Spinal cord (tissue), 10 donors: ENCODE measurements around the gene COL24A1. TPM values are rescaled to one million over a fixed set of nuclear protein-coding genes. Genes with fewer than 3 reads are reported as not detected.

Experiments
- DNase-seq, 6 donors: peaks; one replicate each; pipeline versions ENCODE4 v3.0.0 to v3.0.0-alpha.2; 2013 to 2015; ENCODE audit warnings: low spot score in 6 of 6, low read depth in 4 of 6
- H3K27ac ChIP-seq: one replicate; pipeline ENCODE4 v1.5.1; 2013; ENCODE audit warnings: low read depth, low read length, control low read depth
- H3K27me3 ChIP-seq: one replicate; pipeline ENCODE4 v1.6.1; 2013; ENCODE audit warnings: low read length; ENCODE audit not compliant: control insufficient read depth, insufficient read depth
- H3K36me3 ChIP-seq: one replicate; pipeline ENCODE4 v1.6.1; 2013; ENCODE audit warnings: low read length; ENCODE audit not compliant: control insufficient read depth, insufficient read depth
- H3K4me1 ChIP-seq: one replicate; pipeline ENCODE4 v1.6.1; 2013; ENCODE audit warnings: low read length; ENCODE audit not compliant: control insufficient read depth, insufficient read depth
- H3K4me3 ChIP-seq: one replicate; pipeline ENCODE4 v1.5.1; 2013; ENCODE audit warnings: low read depth, low read length, control low read depth
- H3K9me3 ChIP-seq: one replicate; pipeline ENCODE4 v1.6.1; 2013; ENCODE audit warnings: low read length; ENCODE audit not compliant: control insufficient read depth, insufficient read depth
- WGBS: methylation state at CpG from one replicate; pipeline ENCODE4 v1.1.5; 2013; ENCODE audit warnings: missing lambda C conversion rate; ENCODE audit not compliant: insufficient coverage; 5-methylcytosine and 5-hydroxymethylcytosine counted together
- polyA plus RNA-seq, 2 donors: library from polyadenylated mRNA; unstranded; fragments of 120-200 nt; gene quantifications; one replicate each; pipeline ENCODE4 v1.2.1, GENCODE V29; 2013; ENCODE audit not compliant: insufficient read length in 2 of 2
- total RNA-seq, 2 donors: library from RNA; depleted of rRNA in 1 of 2; stranded (reverse); fragments of 120-200 nt in 1 of 2; fragments of >200 nt in 1 of 2; gene quantifications; one replicate each; pipeline versions ENCODE4 v1.2.3 to v1.2.4, GENCODE V29; 2013 to 2014
- donor health status: healthy.

The COL24A1 gene
- total and polyA plus RNA-seq, 4 donors: 1.2 to 1.8 (median 1.5) TPM

DNA sequence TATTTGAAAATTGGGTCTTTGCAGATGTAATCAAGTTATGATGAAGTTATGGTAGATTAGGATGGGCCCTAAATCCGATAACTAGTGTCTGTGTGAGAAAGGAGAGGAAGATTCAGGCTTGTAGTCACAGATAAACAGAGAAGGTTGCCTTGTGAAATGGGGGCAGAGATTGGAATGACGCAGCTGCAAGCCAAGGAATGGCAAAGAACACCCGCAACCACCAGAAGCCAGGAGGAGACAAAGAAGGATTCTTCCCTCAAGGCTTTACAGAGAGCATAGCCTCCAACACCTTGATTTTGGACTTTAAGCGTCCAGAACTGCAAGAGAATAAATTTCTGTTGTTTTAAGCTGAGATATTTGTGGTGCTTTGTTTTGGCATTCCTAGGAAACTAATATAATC lies 35.4 kb upstream of the COL24A1 start:
- Histone ChIP-seq H3K36me3 (no peaks in the 10 kb centered on the region), H3K27ac (no peak overlapping the region), H3K27me3 (peaks cover 4% of the 10 kb centered on the region), H3K9me3 (no peaks in the 10 kb centered on the region), H3K4me3 (no peak overlapping the region), H3K4me1 (no peaks in the 10 kb centered on the region)
- 94% methylated on average over 3 of the region's 4 CpGs for WGBS
- no peak for DNase-seq

DNA sequence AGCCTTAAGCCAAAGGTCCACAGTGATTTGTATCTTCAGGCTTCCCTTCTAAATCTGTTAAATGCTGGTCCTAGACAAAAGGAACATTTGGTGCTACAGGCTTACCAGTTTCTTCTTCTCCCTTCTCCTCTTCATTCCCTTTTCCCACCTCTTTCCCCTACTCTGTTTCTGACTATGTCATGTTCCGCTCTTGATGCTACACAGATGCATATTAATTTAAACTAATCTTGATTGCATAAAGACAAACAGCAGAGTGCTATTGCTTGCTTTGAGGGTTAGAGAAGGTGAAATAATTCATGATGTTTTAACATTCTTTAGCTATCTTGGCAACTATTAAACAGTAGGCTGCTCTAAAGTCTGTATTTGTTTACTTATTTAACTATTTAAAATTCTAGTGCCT lies 34.3 kb upstream of the COL24A1 start:
- no CpG with 5 or more reads among the region's 1 CpG for WGBS
- no peaks in the 10 kb centered on the region for H3K36me3 ChIP-seq
- H3K27me3 ChIP-seq: peaks cover 4% of the 10 kb centered on the region
- H3K4me3 ChIP-seq: no peak overlapping the region
- H3K9me3 ChIP-seq: no peaks in the 10 kb centered on the region
- no peak overlapping the region for H3K27ac ChIP-seq
- no peak for DNase-seq
- H3K4me1 ChIP-seq: no peaks in the 10 kb centered on the region

DNA sequence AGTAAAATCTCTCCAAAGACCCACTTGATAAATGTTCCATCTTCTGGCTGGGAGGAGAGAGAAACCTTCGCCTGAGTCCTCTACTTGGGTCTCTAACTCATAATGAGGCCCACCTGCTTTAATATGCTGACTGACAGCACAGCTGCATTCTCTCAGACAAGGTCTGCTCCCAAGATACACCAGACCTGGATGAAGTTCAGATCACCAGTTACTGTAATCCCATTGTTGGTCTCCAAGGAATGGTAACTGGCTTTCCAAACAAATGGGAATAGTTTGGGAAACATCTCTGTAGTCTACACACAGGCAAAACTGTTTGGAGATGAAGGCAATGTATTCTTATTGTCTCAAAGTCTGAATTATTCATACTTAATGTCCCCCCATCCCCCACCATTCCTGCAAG lies 27.9 kb upstream of the COL24A1 start:
- DNase-seq: no peak
- no peak overlapping the region for H3K27ac ChIP-seq
- H3K4me1 ChIP-seq: no peaks in the 10 kb centered on the region
- no peak overlapping the region for H3K4me3 ChIP-seq
- no peaks in the 10 kb centered on the region for H3K36me3 ChIP-seq
- no CpG with 5 or more reads among the region's 1 CpG for WGBS
- H3K9me3 ChIP-seq: no peaks in the 10 kb centered on the region
- H3K27me3 ChIP-seq: no peaks in the 10 kb centered on the region

DNA sequence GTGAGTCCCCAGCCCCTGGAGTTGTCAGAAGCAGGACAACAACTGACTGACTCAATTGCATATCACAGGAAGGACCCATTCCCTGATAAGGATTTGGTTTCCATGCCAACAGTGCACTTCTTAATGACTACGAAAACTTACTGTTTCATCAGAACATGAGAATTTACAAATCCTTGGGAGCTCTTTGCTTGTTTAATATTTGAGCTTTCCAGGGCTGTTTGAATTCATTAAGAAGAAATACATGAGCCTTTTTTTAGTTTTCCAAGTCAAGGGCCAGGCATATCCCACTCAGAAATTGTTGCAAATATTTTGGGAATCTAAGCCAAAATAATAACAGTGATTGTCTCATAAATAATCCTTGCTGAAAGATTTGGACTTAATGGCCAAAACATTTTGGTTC lies 27.2 kb upstream of the COL24A1 start:
- no peaks in the 10 kb centered on the region for H3K9me3 ChIP-seq
- no peak overlapping the region for H3K27ac ChIP-seq
- no peak for DNase-seq
- no peak overlapping the region for H3K4me3 ChIP-seq
- WGBS: no CpG with 5 or more reads among the region's 1 CpG
- no peaks in the 10 kb centered on the region for H3K4me1 ChIP-seq
- H3K27me3 ChIP-seq: no peaks in the 10 kb centered on the region
- no peaks in the 10 kb centered on the region for H3K36me3 ChIP-seq

DNA sequence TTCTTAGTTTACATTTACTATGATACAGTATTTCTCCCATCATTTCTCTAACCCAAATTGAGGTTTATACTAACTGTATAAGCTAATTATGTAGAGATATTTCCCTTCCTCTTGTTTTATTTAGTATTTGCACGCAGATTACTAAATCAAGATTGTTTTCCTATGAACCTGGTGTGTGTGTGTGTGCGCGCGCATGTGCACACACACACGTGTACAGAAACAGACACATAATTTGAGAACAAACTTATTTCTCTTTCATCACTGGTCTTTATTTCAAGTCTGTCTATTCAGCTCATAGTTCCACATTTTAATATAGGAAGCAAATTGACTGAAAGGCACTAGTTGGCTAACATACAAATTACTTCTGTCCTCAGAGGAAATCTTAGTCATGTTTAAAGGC lies 19.7 kb upstream of the COL24A1 start:
- no peak overlapping the region for H3K27ac ChIP-seq
- no peak overlapping the region for H3K4me3 ChIP-seq
- no peaks in the 10 kb centered on the region for H3K4me1 ChIP-seq
- H3K36me3 ChIP-seq: no peaks in the 10 kb centered on the region
- no peaks in the 10 kb centered on the region for H3K9me3 ChIP-seq
- no peak for DNase-seq
- H3K27me3 ChIP-seq: no peaks in the 10 kb centered on the region
- no CpG with 5 or more reads among the region's 5 CpGs for WGBS

DNA sequence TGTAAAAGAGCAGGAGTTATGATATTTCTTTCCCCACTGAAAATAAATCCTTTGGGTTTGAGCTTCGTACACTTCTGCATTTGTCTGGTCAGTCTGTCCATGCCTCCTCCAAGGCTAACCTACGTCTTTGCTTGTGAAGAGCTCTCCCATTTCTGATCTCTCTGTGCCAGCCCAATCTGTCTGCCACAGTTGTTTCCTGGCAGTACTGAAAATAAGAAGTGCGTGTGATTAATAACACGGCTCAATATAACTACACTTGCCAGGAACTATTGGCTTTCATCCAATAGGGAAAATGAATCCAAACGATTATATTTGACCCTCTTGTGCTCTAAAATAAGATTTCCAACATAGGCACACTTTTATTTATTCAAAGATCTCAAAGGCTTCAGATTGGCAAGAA lies 19.2 kb upstream of the COL24A1 start:
- H3K27ac ChIP-seq: no peak overlapping the region
- H3K27me3 ChIP-seq: no peaks in the 10 kb centered on the region
- H3K9me3 ChIP-seq: no peaks in the 10 kb centered on the region
- WGBS: 50% methylated on average over 1 of the region's 5 CpGs
- peak in 2 of 6 donors; percentile 35 to 42 for DNase-seq
- no peak overlapping the region for H3K4me3 ChIP-seq
- no peaks in the 10 kb centered on the region for H3K4me1 ChIP-seq
- H3K36me3 ChIP-seq: no peaks in the 10 kb centered on the region

DNA sequence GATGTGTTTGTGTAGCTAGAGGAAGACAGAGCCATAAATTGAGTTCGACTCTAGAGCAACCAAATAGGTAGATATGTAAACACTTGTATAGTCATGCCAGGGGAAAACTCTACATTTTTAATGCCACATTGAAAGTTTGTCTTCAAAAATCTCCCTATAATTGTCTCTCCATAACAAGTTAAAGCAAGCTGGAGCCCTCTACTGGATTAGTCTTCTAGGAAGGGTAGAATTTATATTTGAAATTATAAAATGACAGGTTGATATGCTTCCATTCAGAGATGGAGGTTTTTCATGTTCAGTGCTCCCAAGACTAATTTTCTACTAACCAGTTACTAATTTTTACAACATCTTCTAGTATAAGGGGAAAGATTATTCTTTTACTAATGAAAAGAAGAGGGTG lies 13.1 kb upstream of the COL24A1 start:
- Histone ChIP-seq H3K9me3 (no peaks in the 10 kb centered on the region), H3K4me1 (no peaks in the 10 kb centered on the region), H3K27ac (no peak overlapping the region), H3K36me3 (no peaks in the 10 kb centered on the region), H3K27me3 (no peaks in the 10 kb centered on the region), H3K4me3 (no peak overlapping the region)
- WGBS: no CpG with 5 or more reads among the region's 1 CpG
- no peak for DNase-seq

DNA sequence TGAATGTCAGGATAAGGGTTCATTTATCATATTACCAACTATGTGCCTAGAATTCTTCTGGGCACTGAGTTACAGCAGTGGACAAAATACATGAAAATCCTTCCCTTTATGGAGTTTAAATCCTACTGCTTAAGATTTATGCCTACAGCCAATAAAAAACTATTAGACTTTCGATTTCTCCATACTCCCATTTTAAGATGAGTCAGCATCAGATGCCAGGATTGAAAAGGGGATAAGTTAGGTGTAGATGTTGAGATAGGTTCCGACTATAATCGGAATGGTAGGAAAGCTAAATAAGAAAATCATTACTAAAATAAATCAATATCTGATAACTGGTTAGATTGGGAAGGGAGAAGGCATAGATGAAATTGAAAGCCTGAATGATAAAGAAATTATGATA lies 3.2 kb upstream of the COL24A1 start:
- H3K4me3 ChIP-seq: no peak overlapping the region
- no peak overlapping the region for H3K27ac ChIP-seq
- DNase-seq: no peak
- WGBS: no CpG with 5 or more reads among the region's 3 CpGs
- no peaks in the 10 kb centered on the region for H3K36me3 ChIP-seq
- H3K4me1 ChIP-seq: peaks cover 21% of the 10 kb centered on the region
- peaks cover 17% of the 10 kb centered on the region for H3K27me3 ChIP-seq
- H3K9me3 ChIP-seq: no peaks in the 10 kb centered on the region

DNA sequence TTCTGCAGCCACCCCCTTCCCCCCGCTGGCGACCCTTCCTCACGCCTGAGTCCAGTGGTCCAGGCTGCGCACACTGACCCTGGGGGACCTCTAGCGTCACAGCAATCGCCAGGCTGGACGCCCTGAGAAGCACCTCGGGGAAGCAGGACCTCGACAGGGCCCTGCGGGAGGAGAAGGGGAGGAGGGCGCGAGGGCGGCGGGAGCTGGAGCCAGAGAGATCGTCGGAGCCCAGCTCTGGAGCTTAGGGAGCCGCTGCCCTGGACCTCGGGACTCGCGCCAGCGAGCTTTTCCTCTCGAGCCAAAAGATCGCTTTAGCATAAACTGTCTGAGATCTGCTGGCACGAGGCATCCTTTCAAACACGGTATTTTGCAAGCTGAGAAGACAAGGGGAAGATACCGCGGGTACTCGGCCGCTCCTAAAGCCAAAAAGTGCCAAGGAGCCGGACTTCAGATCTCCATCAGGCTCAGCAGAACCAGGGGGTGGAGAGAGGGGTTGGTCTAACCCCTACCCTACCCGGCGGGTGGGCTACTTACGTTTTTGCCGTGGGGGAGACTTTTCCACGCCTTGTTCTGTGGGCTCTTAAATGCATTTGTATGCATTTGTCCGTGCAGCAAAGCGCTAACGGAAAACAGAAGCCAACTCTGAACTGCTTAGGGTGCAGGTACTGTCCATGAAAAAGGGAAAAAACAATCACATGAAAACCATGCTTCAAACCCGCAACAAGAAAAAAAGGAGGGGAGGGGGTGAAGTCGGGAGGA lies 586 bp downstream of the COL24A1 start:
- H3K4me3 ChIP-seq: peak overlapping the region; percentile 53
- H3K9me3 ChIP-seq: no peaks in the 10 kb centered on the region
- no peaks in the 10 kb centered on the region for H3K36me3 ChIP-seq
- peak in 2 of 6 donors; percentile 60 to 67 for DNase-seq
- WGBS: 0% methylated on average over 35 of the region's 40 CpGs
- H3K4me1 ChIP-seq: peaks cover 24% of the 10 kb centered on the region
- no peak overlapping the region for H3K27ac ChIP-seq
- H3K27me3 ChIP-seq: peaks cover 24% of the 10 kb centered on the region

DNA sequence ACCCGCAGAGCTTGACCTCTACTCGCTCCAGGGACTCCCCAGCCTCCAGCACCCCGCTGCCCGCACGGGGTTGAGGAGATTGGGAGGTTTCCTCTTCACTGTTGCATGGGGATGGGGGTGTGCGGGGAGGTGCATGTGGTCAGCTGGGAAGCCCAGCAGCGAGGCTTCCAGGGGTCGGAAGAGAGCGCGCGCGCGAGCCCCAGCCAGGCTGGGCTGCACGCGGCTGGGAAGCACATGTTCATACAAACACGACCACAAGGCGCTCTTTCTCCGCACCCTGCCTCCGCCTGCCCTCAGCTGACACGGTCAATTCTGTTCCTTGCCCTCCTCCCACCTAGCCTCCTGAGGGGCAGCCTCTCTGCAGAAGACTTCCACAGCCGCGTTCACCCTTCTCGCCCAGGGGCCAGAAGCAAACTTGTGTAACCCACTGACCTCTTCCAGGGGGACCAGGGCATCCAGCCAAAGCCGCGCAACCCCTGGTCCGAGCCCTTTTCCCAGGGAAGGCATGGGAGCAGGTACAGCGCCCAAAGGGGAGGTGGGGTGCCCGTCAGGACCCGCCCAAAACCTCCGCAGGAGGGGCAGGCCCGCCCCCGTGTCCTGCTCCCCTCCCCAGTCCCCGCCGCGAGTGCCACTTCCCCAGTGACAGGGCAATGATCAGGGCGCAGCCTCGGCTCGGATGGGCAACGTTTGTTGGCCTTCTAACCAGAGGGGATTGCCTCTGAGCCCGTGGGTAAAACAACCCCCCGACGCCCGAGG lies 1.3 kb downstream of the COL24A1 start:
- H3K4me1 ChIP-seq: peaks cover 24% of the 10 kb centered on the region
- H3K36me3 ChIP-seq: no peaks in the 10 kb centered on the region
- WGBS: 1% methylated on average over 40 of the region's 43 CpGs
- no peak overlapping the region for H3K27ac ChIP-seq
- H3K4me3 ChIP-seq: peak overlapping the region; percentile 53
- DNase-seq: peak in 2 of 6 donors; percentile 41 to 44
- H3K27me3 ChIP-seq: peaks cover 24% of the 10 kb centered on the region
- no peaks in the 10 kb centered on the region for H3K9me3 ChIP-seq
